Neutrophil (primary cell): ENCODE data around the gene HMHB1.

ENCODE experiments used
- H3K27ac ChIP-seq: fragments of 200-600 bp; sonication (generic); 2 replicates; pipeline ENCODE4 v1.5.1; 2016; ENCODE audit warnings: mild to moderate bottlenecking, moderate library complexity
- H3K27me3 ChIP-seq: fragments of 200-600 bp; sonication (generic); 2 replicates; pipeline ENCODE4 v1.6.0; 2016; ENCODE audit warnings: mild to moderate bottlenecking
- H3K36me3 ChIP-seq: fragments of 200-600 bp; sonication (generic); 2 replicates; pipeline ENCODE4 v1.5.1; 2017
- H3K4me1 ChIP-seq, 2 experiments: fragments of 200-600 bp in 1 of 2; sonication (generic) in 1 of 2; 1 replicate in 1 of 2; 2 replicates in 1 of 2; pipeline versions ENCODE4 v1.5.1 to v1.6.1; 2013 to 2016; ENCODE audit warnings: low read depth in 1 of 2, low read length in 1 of 2, mild to moderate bottlenecking in 1 of 2, moderate library complexity in 1 of 2; ENCODE audit not compliant: control insufficient read depth in 1 of 2, insufficient read depth in 1 of 2
- H3K4me3 ChIP-seq, 2 experiments: fragments of 200-600 bp in 1 of 2; sonication (generic) in 1 of 2; 1 replicate in 1 of 2; 2 replicates in 1 of 2; pipeline ENCODE4 v1.5.1; 2013 to 2016; ENCODE audit warnings: low read depth in 1 of 2, low read length in 1 of 2, mild to moderate bottlenecking in 1 of 2, moderate library complexity in 1 of 2
- H3K9me3 ChIP-seq: fragments of 200-600 bp; sonication (generic); 2 replicates; pipeline ENCODE4 v1.5.1; 2016
- CTCF ChIP-seq: fragments of 200-600 bp; sonication (generic); IDR thresholded peaks from 2 replicates; pipeline ENCODE4 v1.5.1; 2016; ENCODE audit warnings: antibody characterized with exemption

Gene HMHB1

GRCh38 chr5:143850050-143850683 is 38.2 kb downstream of the HMHB1 start:
- Histone ChIP-seq H3K27me3 (no peaks in the 10 kb centered on the region), H3K36me3 (no peaks in the 10 kb centered on the region), H3K9me3 (no peaks in the 10 kb centered on the region), H3K27ac (no peak overlapping the region), H3K4me3 (no peak overlapping the region), H3K4me1 (no peaks in the 10 kb centered on the region)
- no peak for TF ChIP-seq CTCF

- Histone ChIP-seq H3K27ac (no peak overlapping the region), H3K4me1 (no peaks in the 10 kb centered on the region), H3K9me3 (no peaks in the 10 kb centered on the region), H3K36me3 (no peaks in the 10 kb centered on the region), H3K27me3 (no peaks in the 10 kb centered on the region), H3K4me3 (no peak overlapping the region)
- TF ChIP-seq CTCF, result no peak
Measured at GRCh38 chr5:143851383-143851782, 39.4 kb downstream of the HMHB1 start.

- H3K36me3 ChIP-seq, result no peaks in the 10 kb centered on the region
- no peaks in the 10 kb centered on the region for H3K9me3 ChIP-seq
- peaks cover 19 to 25% of the 10 kb centered on the region in 2 experiments for H3K4me1 ChIP-seq
- TF ChIP-seq CTCF, result no peak
- H3K27ac ChIP-seq, result no peak overlapping the region
- H3K4me3 ChIP-seq, result no peak overlapping the region
- no peaks in the 10 kb centered on the region for H3K27me3 ChIP-seq
Measured at GRCh38 chr5:143860211-143860610, 48.2 kb downstream of the HMHB1 start.

GRCh38 chr5:143862271-143862670 is 50.3 kb downstream of the HMHB1 start:
- Histone ChIP-seq H3K27ac (peak overlapping the region; percentile 69), H3K4me1 (peaks cover 19 to 25% of the 10 kb centered on the region in 2 experiments), H3K27me3 (no peaks in the 10 kb centered on the region), H3K36me3 (no peaks in the 10 kb centered on the region), H3K4me3 (no peak overlapping the region), H3K9me3 (no peaks in the 10 kb centered on the region)
- TF ChIP-seq CTCF, result no peak

GRCh38 chr5:143865426-143866025 is 53.6 kb downstream of the HMHB1 start:
- no peaks in the 10 kb centered on the region for H3K36me3 ChIP-seq
- H3K4me3 ChIP-seq, result no peak overlapping the region
- H3K9me3 ChIP-seq, result no peaks in the 10 kb centered on the region
- no peak for TF ChIP-seq CTCF
- no peaks in the 10 kb centered on the region for H3K27me3 ChIP-seq
- H3K4me1 ChIP-seq, result peaks cover 19 to 25% of the 10 kb centered on the region in 2 experiments
- H3K27ac ChIP-seq, result no peak overlapping the region
